Urinary bladder (tissue), 4 donors: ENCODE data around the gene TXNDC17. TPM values are rescaled to one million over a fixed set of nuclear protein-coding genes. Genes with fewer than 3 reads are reported as not detected.
"Not testable (repeated sequence)": the region's sequence is repeated elsewhere in the genome, so short reads cannot be mapped to it uniquely, and the experiment has no call there.

Source experiments
- DNase-seq: peaks from one replicate; pipeline ENCODE4 v3.0.0-alpha.2; 2015; ENCODE audit errors: extremely low spot score
- H3K27ac ChIP-seq: one replicate; pipeline ENCODE4 v1.5.1; 2013; ENCODE audit warnings: low read depth, mild to moderate bottlenecking, moderate library complexity
- H3K36me3 ChIP-seq: one replicate; pipeline ENCODE4 v1.6.1; 2013; ENCODE audit warnings: mild to moderate bottlenecking, moderate library complexity; ENCODE audit not compliant: insufficient read depth
- H3K4me1 ChIP-seq: one replicate; pipeline ENCODE4 v1.6.1; 2013; ENCODE audit warnings: mild to moderate bottlenecking, moderate library complexity; ENCODE audit not compliant: insufficient read depth
- H3K4me3 ChIP-seq: one replicate; pipeline ENCODE4 v1.5.1; 2013; ENCODE audit warnings: low read depth, low read length
- whole genome bisulfite sequencing: extraction: QIAGEN DNeasy Blood & Tissue Kit; methylation state at CpG from one replicate; pipeline ENCODE4 v1.1.7; 2013; 5-methylcytosine and 5-hydroxymethylcytosine counted together
- polyA plus RNA-seq: library from polyadenylated mRNA; stranded (reverse); fragments of 200-250 nt; gene quantifications from one replicate; pipeline ENCODE4 v1.2.3, GENCODE V29; 2013
- small RNA-seq: library from RNA; depleted of rRNA; stranded (forward); fragments of <200 nt; gene quantifications from one replicate; pipeline ENCODE3, GENCODE V24; 2014
- total RNA-seq: library from RNA; depleted of rRNA; stranded (reverse); fragments of >200 nt; gene quantifications from one replicate; pipeline ENCODE4 v1.2.3, GENCODE V29; 2014
- donor health status: healthy with polysubstance abuse.
- donor health status: healthy.

The TXNDC17 gene
- total and polyA plus RNA-seq, 2 donors: 34.0 to 164 TPM

DNA sequence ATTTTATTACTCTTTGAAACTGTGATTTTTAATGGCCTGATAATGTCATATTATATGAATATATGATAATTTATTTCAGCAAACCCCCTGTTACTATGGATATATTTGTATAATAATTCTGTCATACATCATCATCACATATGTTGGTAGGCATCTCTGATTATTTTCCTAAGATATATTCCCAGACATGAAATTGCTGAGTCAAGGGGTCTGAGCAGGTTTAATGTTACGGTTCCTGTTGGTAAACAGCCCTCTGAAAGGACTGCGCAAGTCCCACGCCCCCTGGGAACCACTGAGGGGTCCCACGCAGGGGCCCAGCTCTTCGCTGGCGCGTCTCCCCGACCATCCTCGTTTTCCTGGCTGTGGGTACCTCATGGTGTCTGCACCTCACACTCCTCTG is 48.1 kb downstream of the TXNDC17 start:
- WGBS: 77% methylated on average over 9 of the region's 9 CpGs
- no peaks in the 10 kb centered on the region for H3K36me3 ChIP-seq

DNA sequence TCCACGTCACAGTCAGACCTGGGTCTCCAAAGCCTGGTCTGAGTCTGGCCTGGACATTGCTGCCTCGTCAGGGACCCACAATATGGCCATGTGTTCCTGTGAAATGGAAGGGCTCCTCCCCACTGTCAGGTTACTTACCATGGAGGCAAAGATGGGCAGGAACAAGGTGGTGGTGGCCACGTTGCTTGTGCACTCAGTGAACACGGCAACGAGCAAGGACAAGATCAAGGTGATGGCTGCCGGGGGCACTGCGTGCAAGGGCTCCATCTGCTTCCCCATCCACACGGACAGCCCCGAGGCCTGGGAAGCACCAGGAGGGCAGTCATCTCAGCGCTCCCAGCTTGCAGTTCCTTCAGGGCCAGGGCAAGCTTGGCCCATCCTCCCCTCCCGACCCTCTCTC is 49.8 kb downstream of the TXNDC17 start:
- Histone ChIP-seq H3K4me1 (no peaks in the 10 kb centered on the region), H3K4me3 (no peak overlapping the region), H3K27ac (no peak overlapping the region), H3K36me3 (no peaks in the 10 kb centered on the region)
- 80% methylated on average over 11 of the region's 11 CpGs for WGBS
- DNase-seq: no peak

More for the DNA sequence above, 48.1 kb downstream of the TXNDC17 start:
- no peak for DNase-seq
- no peak overlapping the region for H3K4me3 ChIP-seq
- no peaks in the 10 kb centered on the region for H3K4me1 ChIP-seq
- no peak overlapping the region for H3K27ac ChIP-seq

DNA sequence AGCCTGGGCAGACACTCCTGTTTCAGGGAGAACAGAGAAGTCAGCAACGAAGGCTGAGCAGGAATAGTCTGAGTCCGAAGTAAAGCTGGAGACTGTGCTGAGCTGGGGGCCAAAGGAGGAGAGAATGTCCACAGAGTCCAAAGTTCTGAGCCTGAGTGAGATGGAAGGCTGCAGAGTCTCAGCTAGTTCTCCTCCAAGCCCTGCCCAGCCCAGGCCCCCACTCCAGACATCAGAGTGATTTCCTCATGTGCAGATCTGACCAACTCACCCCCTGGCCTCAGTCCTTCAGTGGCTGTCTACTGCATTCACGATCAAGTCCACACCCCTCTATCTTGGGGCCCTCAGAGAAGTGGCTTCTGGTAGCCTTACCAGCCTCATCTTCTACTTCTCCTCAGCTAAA is 50.7 kb downstream of the TXNDC17 start:
- H3K4me3 ChIP-seq: no peak overlapping the region
- H3K36me3 ChIP-seq: no peaks in the 10 kb centered on the region
- no peak overlapping the region for H3K27ac ChIP-seq
- DNase-seq: no peak
- H3K4me1 ChIP-seq: no peaks in the 10 kb centered on the region
- 81% methylated on average over 3 of the region's 3 CpGs for WGBS

DNA sequence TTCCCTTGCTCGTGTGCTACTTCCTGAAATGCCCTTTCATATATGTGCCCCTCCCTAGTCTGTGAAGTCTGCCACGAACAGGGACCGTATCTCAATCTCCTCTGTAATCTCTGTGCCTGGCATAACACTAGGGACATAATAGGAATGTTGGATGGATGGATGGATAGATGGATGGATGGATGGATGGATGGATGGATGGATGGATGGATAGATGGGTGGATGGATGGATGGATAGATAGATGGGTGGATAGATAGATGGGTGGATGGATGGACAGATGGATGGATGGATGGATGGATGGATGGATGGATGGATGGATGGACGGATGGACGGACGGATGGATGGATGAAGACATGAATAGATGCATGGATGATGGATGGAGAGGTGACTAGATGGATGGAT is 51.1 kb downstream of the TXNDC17 start:
- not testable (repeated sequence) for H3K27ac ChIP-seq, H3K36me3 ChIP-seq, DNase-seq, H3K4me1 ChIP-seq, H3K4me3 ChIP-seq
- 63% methylated on average over 6 of the region's 6 CpGs for WGBS

Small RNA genes lying within 50 kb of the gene (small RNA-seq; reads per million reads assigned to genes)
- gene MIR4520-1 (not detected), gene RNA5SP435 (not detected)

Other genes with a start within 250 kb of the TXNDC17 start
- not detected for gene AIPL1, start 205.9 kb upstream of the TXNDC17 start, total RNA-seq
- not detected for gene AIPL1, start 205.9 kb upstream of the TXNDC17 start, polyA plus RNA-seq
- gene PIMREG, start 196.6 kb upstream of the TXNDC17 start, total RNA-seq: 14.2 TPM
- 0.41 TPM for gene PIMREG, start 196.6 kb upstream of the TXNDC17 start, polyA plus RNA-seq
- 2.3 TPM for gene PITPNM3, start 84.5 kb upstream of the TXNDC17 start, total RNA-seq
- 10.1 TPM for gene PITPNM3, start 84.5 kb upstream of the TXNDC17 start, polyA plus RNA-seq
- 23.7 TPM for gene KIAA0753, start 349 bp upstream of the TXNDC17 start, total RNA-seq
- 8.5 TPM for gene KIAA0753, start 349 bp upstream of the TXNDC17 start, polyA plus RNA-seq
- gene MED31, start 10.5 kb downstream of the TXNDC17 start, total RNA-seq: 16.9 TPM
- gene MED31, start 10.5 kb downstream of the TXNDC17 start, polyA plus RNA-seq: 12.8 TPM
- gene C17orf100, start 10.7 kb downstream of the TXNDC17 start, total RNA-seq: 1.2 TPM
- 3.0 TPM for gene C17orf100, start 10.7 kb downstream of the TXNDC17 start, polyA plus RNA-seq
- not detected for gene SLC13A5, start 72.3 kb downstream of the TXNDC17 start, total RNA-seq
- gene SLC13A5, start 72.3 kb downstream of the TXNDC17 start, polyA plus RNA-seq: 0.10 TPM
- gene XAF1, start 115.0 kb downstream of the TXNDC17 start, total RNA-seq: 90.9 TPM
- 30.2 TPM for gene XAF1, start 115.0 kb downstream of the TXNDC17 start, polyA plus RNA-seq
- gene FBXO39, start 135.2 kb downstream of the TXNDC17 start, total RNA-seq: 0.90 TPM
- 0.56 TPM for gene FBXO39, start 135.2 kb downstream of the TXNDC17 start, polyA plus RNA-seq
- not detected for gene TEKT1, start 190.7 kb downstream of the TXNDC17 start, total RNA-seq
- not detected for gene TEKT1, start 190.7 kb downstream of the TXNDC17 start, polyA plus RNA-seq